ENCODE results near the gene CDR2. TPM values are rescaled to one million over a fixed set of nuclear protein-coding genes. Genes with fewer than 3 reads are reported as not detected.
A peak's percentile ranks its signal among the peaks of the same experiment; 100 is the strongest.

The CDR2 gene
- total RNA-seq, 2 donors from 2014 or later = 9.5 to 17.9 TPM

GRCh38 chr16:22329199-22329695, 45.2 kb downstream of the CDR2 start:
- DNase-seq (no peak), ATAC-seq (no peak)
- intact Hi-C loops (cut with DNase I) = loop anchor here in 1 of 2 donors (10.0 kb wide), 1 partner anchor 46 kb away; the partner anchor contains the start of gene CDR2

- no peak for ATAC-seq
- no peak for DNase-seq
- intact Hi-C loops (cut with DNase I) = loop anchor here in 1 of 2 donors (10.0 kb wide), 1 partner anchor 47 kb away; the partner anchor contains the start of gene CDR2
Observed at GRCh38 chr16:22328081-22328725, 46.2 kb downstream of the CDR2 start.

- no peak for ATAC-seq
- intact Hi-C loops (cut with DNase I) = loop anchor here in 1 of 2 donors (10.0 kb wide), 1 partner anchor 47 kb away; the partner anchor contains the start of gene CDR2
- no peak for DNase-seq
Observed at GRCh38 chr16:22327446-22327775, 47.0 kb downstream of the CDR2 start.

- DNase-seq (no peak), ATAC-seq (no peak)
- intact Hi-C loops (cut with DNase I) = loop anchor here in 1 of 2 donors (10.0 kb wide), 1 partner anchor 48 kb away; the partner anchor contains the start of gene CDR2
Observed at GRCh38 chr16:22326771-22327445, 47.5 kb downstream of the CDR2 start.

- no peak for ATAC-seq
- intact Hi-C loops (cut with DNase I) = loop anchor here in 1 of 2 donors (10.0 kb wide), 1 partner anchor 48 kb away; the partner anchor contains the start of gene CDR2
- DNase-seq = no peak
Observed at GRCh38 chr16:22326369-22326652, 48.1 kb downstream of the CDR2 start.

- DNase-seq = no peak
- intact Hi-C loops (cut with DNase I) = loop anchor here in 1 of 2 donors (10.0 kb wide), 1 partner anchor 49 kb away; the partner anchor contains the start of gene CDR2
- ATAC-seq = no peak
Observed at GRCh38 chr16:22325598-22326368, 48.6 kb downstream of the CDR2 start.

GRCh38 chr16:22324787-22325597, 49.4 kb downstream of the CDR2 start:
- intact Hi-C loops (cut with DNase I) = loop anchor here in 1 of 2 donors (10.0 kb wide), 1 partner anchor 50 kb away; the partner anchor contains the start of gene CDR2
- ATAC-seq (no peak), DNase-seq (no peak)

GRCh38 chr16:22323959-22324786, 50.2 kb downstream of the CDR2 start:
- DNase-seq (no peak), ATAC-seq (no peak)
- intact Hi-C loops (cut with DNase I) = loop anchor here in 1 of 2 donors (10.0 kb wide), 1 partner anchor 51 kb away; the partner anchor contains the start of gene CDR2

GRCh38 chr16:22323173-22323958, 51.1 kb downstream of the CDR2 start:
- intact Hi-C loops (cut with DNase I) = loop anchor here in 1 of 2 donors (10.0 kb wide), 1 partner anchor 51 kb away; the partner anchor contains the start of gene CDR2
- DNase-seq (no peak), ATAC-seq (no peak)

GRCh38 chr16:22322741-22323140, 51.7 kb downstream of the CDR2 start:
- intact Hi-C loops (cut with DNase I) = loop anchor here in 1 of 2 donors (10.0 kb wide), 1 partner anchor 52 kb away; the partner anchor contains the start of gene CDR2
- DNase-seq (no peak), ATAC-seq (no peak)

GRCh38 chr16:22322021-22322471, 52.4 kb downstream of the CDR2 start:
- intact Hi-C loops (cut with DNase I) = loop anchor here in 1 of 2 donors (10.0 kb wide), 1 partner anchor 53 kb away; the partner anchor contains the start of gene CDR2
- DNase-seq (no peak), ATAC-seq (no peak)

- ATAC-seq = peak; percentile 60 to 76
- intact Hi-C loops (cut with DNase I) = loop anchor here in 1 of 2 donors (10.0 kb wide), 1 partner anchor 53 kb away; the partner anchor contains the start of gene CDR2
- DNase-seq = peak; percentile 74
Observed at GRCh38 chr16:22321340-22322001, 52.9 kb downstream of the CDR2 start.

GRCh38 chr16:22320572-22321339, 53.7 kb downstream of the CDR2 start:
- no peak for DNase-seq
- no peak for ATAC-seq
- intact Hi-C loops (cut with DNase I) = loop anchor here in 1 of 2 donors (10.0 kb wide), 1 partner anchor 54 kb away; the partner anchor contains the start of gene CDR2

GRCh38 chr16:22318690-22319358, 55.6 kb downstream of the CDR2 start:
- ATAC-seq (no peak), DNase-seq (no peak)
- intact Hi-C loops (cut with DNase I) = no loop called here

- no peak for ATAC-seq
- DNase-seq = no peak
- intact Hi-C loops (cut with DNase I) = no loop called here
Observed at GRCh38 chr16:22317625-22318024, 56.8 kb downstream of the CDR2 start.

Measured in left cardiac atrium (tissue), 4 donors.